C4-2B (cell line): Measurements from ENCODE around the gene HELZ.

ENCODE experiments used
- H3K27ac ChIP-seq: fragments of 450-650 bp; 2 replicates; pipeline ENCODE4 v1.5.1; 2017
- CTCF ChIP-seq: fragments of 450-650 bp; conservative IDR thresholded peaks from 2 replicates; pipeline ENCODE4 v1.5.1; 2017; ENCODE audit warnings: mild to moderate bottlenecking
- ZFX ChIP-seq: fragments of 450-650 bp; IDR thresholded peaks from 2 replicates; pipeline ENCODE4 v1.6.1; 2017

HELZ gene

GRCh38 chr17:67026341-67026740 is 218.7 kb downstream of the HELZ start:
- TF ChIP-seq ZFX: no peak
- no peak for TF ChIP-seq CTCF
- no peak overlapping the region for H3K27ac ChIP-seq

GRCh38 chr17:67025216-67025792 is 219.7 kb downstream of the HELZ start:
- TF ChIP-seq CTCF (no peak), ZFX (no peak)
- H3K27ac ChIP-seq: no peak overlapping the region

GRCh38 chr17:67024736-67025135 is 220.3 kb downstream of the HELZ start:
- H3K27ac ChIP-seq: no peak overlapping the region
- no peak for TF ChIP-seq CTCF
- no peak for TF ChIP-seq ZFX

- no peak overlapping the region for H3K27ac ChIP-seq
- TF ChIP-seq ZFX (no peak), CTCF (no peak)
Observed at GRCh38 chr17:67022451-67022810, 222.6 kb downstream of the HELZ start.

- TF ChIP-seq ZFX (no peak), CTCF (no peak)
- H3K27ac ChIP-seq: no peak overlapping the region
Observed at GRCh38 chr17:67021743-67022450, 223.1 kb downstream of the HELZ start.

GRCh38 chr17:67021196-67021595 is 223.8 kb downstream of the HELZ start:
- TF ChIP-seq ZFX (no peak), CTCF (no peak)
- no peak overlapping the region for H3K27ac ChIP-seq
